Measurements from ENCODE around the gene ZNF70. TPM values are rescaled to one million over a fixed set of nuclear protein-coding genes. Genes with fewer than 3 reads are reported as not detected.

ZNF70 gene
- 0.77 and 0.80 TPM in 2 replicates for polyA plus RNA-seq (2012; rRNA removed)
- 0.48 and 0.66 TPM in 2 replicates for polyA plus RNA-seq (2012; cell fraction: cytosol; rRNA removed)
- polyA plus RNA-seq (2012; cell fraction: nucleus; rRNA removed), result 2.2 and 2.5 TPM in 2 replicates

DNA sequence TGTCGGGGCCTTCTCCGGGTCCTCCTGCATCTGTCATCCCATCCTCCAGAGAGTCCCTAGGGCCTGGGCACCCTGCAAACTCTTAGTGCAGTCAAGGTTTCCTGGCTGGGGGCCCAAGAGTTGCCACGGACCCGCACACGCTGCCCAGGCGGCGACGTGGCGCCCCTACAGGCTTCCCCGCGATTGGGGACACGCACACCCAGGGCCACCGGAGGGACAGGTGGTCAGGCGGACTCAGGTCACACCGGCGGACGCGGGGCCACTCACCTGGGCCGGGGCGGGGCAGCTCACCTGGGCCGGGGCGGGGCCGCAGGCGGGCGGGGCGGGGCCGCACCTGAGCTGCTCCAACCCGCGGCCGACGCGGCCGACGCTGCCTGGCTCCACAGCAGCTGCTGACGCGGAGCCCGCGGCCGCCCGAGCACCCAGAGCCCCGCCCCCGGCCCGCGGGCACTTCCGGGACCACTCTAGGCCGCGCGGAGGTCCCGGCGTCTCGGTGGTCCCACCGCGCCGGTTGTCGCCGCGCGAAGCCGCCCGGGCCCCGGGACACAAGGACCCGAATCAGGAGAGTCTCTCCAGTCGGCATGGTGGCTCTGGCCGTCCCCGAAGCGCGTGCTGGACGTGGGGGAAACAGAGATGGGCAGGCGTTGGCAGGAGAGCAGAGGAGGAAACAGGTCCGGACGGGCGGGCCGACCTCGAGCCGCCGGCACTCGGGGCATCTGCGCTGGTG lies at the start of gene ZNF70:
Gene ZNF70 (minus strand): TSS at position 399 of the 727 bp plus-strand sequence. CDS start 5,972 bp downstream, outside the sequence.
- Histone ChIP-seq H3K9me3 (no peaks in the 10 kb centered on the region), H3K9me2 (no peaks in the 10 kb centered on the region), H3K27ac (ENCODE audit: low read depth in 2 of 2, low read length in 1 of 2) (peak within 1 kb of the TSS; percentile 64 to 88), H3K4me3 (ENCODE audit: low read depth in 2 of 2, low read length in 1 of 2) (peak within 1 kb of the TSS; percentile 78 to 81), H3F3A (replicated peaks; ENCODE audit: insufficient read depth) (no peaks in the 10 kb centered on the region), H3K36me3 (replicated peaks in 1 of 2; ENCODE audit: control insufficient read depth in 1 of 2, insufficient read depth in 2 of 2, low read length in 1 of 2) (no peaks in the 10 kb centered on the region), H3K79me2 (ENCODE audit: insufficient read depth) (peaks cover 34% of the 10 kb centered on the region), H3K4me1 (ENCODE audit: control insufficient read depth in 1 of 2, insufficient read depth in 2 of 2, low read depth in 1 of 2, low read length in 1 of 2) (peaks cover 0 to 10% of the 10 kb centered on the region in 2 experiments; a peak in 2 of 4 replicates), H3K9ac (peak within 1 kb of the TSS; percentile 83), H2AFZ (ENCODE audit: low read depth) (peak within 1 kb of the TSS; percentile 93), H4K20me1 (ENCODE audit: insufficient read depth) (no peaks in the 10 kb centered on the region), H3K4me2 (peak within 1 kb of the TSS; percentile 84), H3K27me3 (ENCODE audit: insufficient read depth) (no peaks in the 10 kb centered on the region)
- TF ChIP-seq POLR2AphosphoS5 (IDR thresholded peaks at IDR 0.05; ENCODE audit: low read depth, low read length), result peak; percentile 66
- no peak for TF ChIP-seq NFIC (IDR thresholded peaks at IDR 0.05; ENCODE audit: borderline replicate concordance)
- TF ChIP-seq, protein P1, sequence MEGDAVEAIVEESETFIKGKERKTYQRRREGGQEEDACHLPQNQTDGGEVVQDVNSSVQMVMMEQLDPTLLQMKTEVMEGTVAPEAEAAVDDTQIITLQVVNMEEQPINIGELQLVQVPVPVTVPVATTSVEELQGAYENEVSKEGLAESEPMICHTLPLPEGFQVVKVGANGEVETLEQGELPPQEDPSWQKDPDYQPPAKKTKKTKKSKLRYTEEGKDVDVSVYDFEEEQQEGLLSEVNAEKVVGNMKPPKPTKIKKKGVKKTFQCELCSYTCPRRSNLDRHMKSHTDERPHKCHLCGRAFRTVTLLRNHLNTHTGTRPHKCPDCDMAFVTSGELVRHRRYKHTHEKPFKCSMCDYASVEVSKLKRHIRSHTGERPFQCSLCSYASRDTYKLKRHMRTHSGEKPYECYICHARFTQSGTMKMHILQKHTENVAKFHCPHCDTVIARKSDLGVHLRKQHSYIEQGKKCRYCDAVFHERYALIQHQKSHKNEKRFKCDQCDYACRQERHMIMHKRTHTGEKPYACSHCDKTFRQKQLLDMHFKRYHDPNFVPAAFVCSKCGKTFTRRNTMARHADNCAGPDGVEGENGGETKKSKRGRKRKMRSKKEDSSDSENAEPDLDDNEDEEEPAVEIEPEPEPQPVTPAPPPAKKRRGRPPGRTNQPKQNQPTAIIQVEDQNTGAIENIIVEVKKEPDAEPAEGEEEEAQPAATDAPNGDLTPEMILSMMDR (IDR thresholded peaks at IDR 0.05), result peak; percentile 38
- TF ChIP-seq ELF1 (IDR thresholded peaks at IDR 0.05), result peak; percentile 77
- TF ChIP-seq MXI1 (IDR thresholded peaks at IDR 0.05; ENCODE audit: low read depth, low read length), result peak; percentile 66
- TF ChIP-seq SMC3 (IDR thresholded peaks at IDR 0.05; ENCODE audit: low read depth, low read length), result no peak
- peak; percentile 68 for TF ChIP-seq TAF1 (IDR thresholded peaks at IDR 0.05; ENCODE audit: borderline replicate concordance, low read depth, low read length)
- TF ChIP-seq FOXJ3 (CRISPR knock-in tag; IDR thresholded peaks at IDR 0.05), result no peak
- peak; percentile 72 for TF ChIP-seq GABPA (IDR thresholded peaks at IDR 0.05; ENCODE audit: low read depth)
- no peak for TF ChIP-seq NRF1 (IDR thresholded peaks at IDR 0.05; ENCODE audit: low read depth, low read length)
- peak; percentile 80 for TF ChIP-seq RFX5 (IDR thresholded peaks at IDR 0.05; ENCODE audit: low read length)
- POLR2A ChIA-PET, result interaction anchor here (1.0 to 2.3 kb wide), 3 partner anchors 9 to 107 kb away, joined by 4 to 9 read pairs (median 4); partner anchors contain the start of gene SLC2A11
- WGBS (ENCODE audit: low lambda C conversion rate), result 4% methylated on average over 2 of the region's 78 CpGs
- peak; percentile 97 for DNase-seq
- CTCF ChIA-PET, result interaction anchor here (1.6 to 1.9 kb wide), 2 partner anchors 16 to 144 kb away, joined by 4 read pairs; partner anchors contain the start of genes CHCHD10 and MIF

DNA sequence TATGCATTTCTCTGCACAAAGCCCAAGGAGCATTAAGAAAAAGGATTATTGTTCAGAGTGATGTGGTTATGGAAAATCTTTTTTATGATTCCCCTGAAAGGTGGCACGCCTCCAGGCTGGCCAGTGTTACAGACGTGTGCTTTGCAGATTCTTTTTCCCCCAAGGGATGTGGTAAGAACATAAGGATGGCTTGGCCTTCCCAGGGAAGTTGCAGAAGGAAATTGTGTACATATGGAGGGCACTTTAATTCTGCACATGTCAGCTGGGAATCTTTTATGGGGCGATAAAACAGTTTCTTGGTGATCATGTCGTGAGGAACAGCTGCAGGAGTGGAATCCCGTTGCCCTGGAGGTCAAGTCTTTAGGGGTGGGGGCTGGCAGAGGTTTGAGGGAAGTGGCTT lies 45.5 kb upstream of the ZNF70 start:
- Histone ChIP-seq H3K27ac (ENCODE audit: low read depth in 2 of 2, low read length in 1 of 2) (no peak overlapping the region), H4K20me1 (ENCODE audit: insufficient read depth) (peaks cover 15% of the 10 kb centered on the region), H3K4me3 (ENCODE audit: low read depth in 2 of 2, low read length in 1 of 2) (no peak overlapping the region), H3K4me1 (ENCODE audit: control insufficient read depth in 1 of 2, insufficient read depth in 2 of 2, low read depth in 1 of 2, low read length in 1 of 2) (peaks cover 0 to 10% of the 10 kb centered on the region in 2 experiments; a peak in 1 of 4 replicates), H3K36me3 (replicated peaks in 1 of 2; ENCODE audit: control insufficient read depth in 1 of 2, insufficient read depth in 2 of 2, low read length in 1 of 2) (peaks cover 43 to 57% of the 10 kb centered on the region in 2 experiments), H3F3A (replicated peaks; ENCODE audit: insufficient read depth) (peaks cover 3% of the 10 kb centered on the region), H3K79me2 (ENCODE audit: insufficient read depth) (peaks cover 33% of the 10 kb centered on the region), H3K9me3 (no peaks in the 10 kb centered on the region), H3K27me3 (ENCODE audit: insufficient read depth) (no peaks in the 10 kb centered on the region), H3K4me2 (no peak overlapping the region), H2AFZ (ENCODE audit: low read depth) (no peak overlapping the region), H3K9me2 (no peaks in the 10 kb centered on the region), H3K9ac (no peak overlapping the region)
- DNase-seq, result peak; percentile 8
- TF ChIP-seq EZH2phosphoT487 (IDR thresholded peaks at IDR 0.05; ENCODE audit: borderline replicate concordance, low read depth) (no peak), ELF1 (IDR thresholded peaks at IDR 0.05) (no peak), SIN3A (IDR thresholded peaks at IDR 0.05; ENCODE audit: borderline replicate concordance, low read depth, low read length) (no peak)
- CTCF ChIA-PET, result interaction anchor here (1.4 kb wide), 1 partner anchor 53 kb away, joined by 5 read pairs; no protein-coding TSS in a partner anchor
- POLR2A ChIA-PET, result no interaction called here
- 93% methylated on average over 5 of the region's 5 CpGs for WGBS (ENCODE audit: low lambda C conversion rate)
